ENCODE measurements around the gene RAB20. TPM values are rescaled to one million over a fixed set of nuclear protein-coding genes. Genes with fewer than 3 reads are reported as not detected.

RAB20 gene
- total and polyA plus RNA-seq, 9 of the 15 experiments (the other 6 are each of a cell fraction or from before 2014, with no cell fraction given), result 0.62 to 9.2 (median 5.4) TPM

- WGBS (ENCODE audit: insufficient coverage, low coverage, missing lambda C conversion rate), result 86% methylated on average over 6 of the region's 10 CpGs
- DNase-seq (ENCODE audit: extremely low read depth in 1 of 4, low spot score in 3 of 4), result no peak
- H3K9ac ChIP-seq (ENCODE audit: insufficient read depth in 1 of 2, low read depth in 2 of 2, low read length in 2 of 2), result peak overlapping the region in 1 of 2 experiments; percentile 36; a peak in 1 of 4 replicates
- TF ChIP-seq THRA (IDR thresholded peaks at IDR 0.05) (no peak), CBX3 (IDR thresholded peaks at IDR 0.05; ENCODE audit: borderline replicate concordance in 1 of 2, low read length in 2 of 2) (no peak), ZNF184 (CRISPR knock-in tag; IDR thresholded peaks at IDR 0.05) (no peak)
- H3K4me1 ChIP-seq (replicated peaks in 1 of 2; ENCODE audit: control insufficient read depth in 2 of 2, insufficient read depth in 2 of 2, low read length in 2 of 2), result peaks cover 63 to 64% of the 10 kb centered on the region in 2 experiments
- no peak overlapping the region; the same call in 1 of the 2 replicates for H3K4me2 ChIP-seq (ENCODE audit: insufficient read depth, low read length)
- POLR2A ChIA-PET, result no interaction called here
- H3K9me3 ChIP-seq (replicated peaks; ENCODE audit: control insufficient read depth, insufficient read depth, low read depth, low read length), result no peaks in the 10 kb centered on the region
- no peak overlapping the region for H3K4me3 ChIP-seq
- H3K79me2 ChIP-seq (ENCODE audit: control insufficient read depth, insufficient read depth, low read length), result no peaks in the 10 kb centered on the region; the same call in 2 of the 3 replicates
- in situ Hi-C loops (cut with MboI), result no loop called here
- no peak overlapping the region for H2AFZ ChIP-seq (ENCODE audit: low read depth, low read length)
- no peak overlapping the region; the same call in 2 of the 3 replicates for H3K27ac ChIP-seq (ENCODE audit: extremely low read depth, low read depth, low read length)
- CTCF ChIA-PET (ENCODE audit: low intra/inter-chr PET ratio), result no interaction called here
- no TSS peak for BruUV-seq (replicated peaks)
- FAIRE-seq, result no peak
- no peaks in the 10 kb centered on the region for H3K36me3 ChIP-seq (ENCODE audit: control insufficient read depth, insufficient read depth, low read length)
- ATAC-seq, result no peak
- no peaks in the 10 kb centered on the region for H4K20me1 ChIP-seq (replicated peaks; ENCODE audit: control insufficient read depth, insufficient read depth, low read length)
- H3K27me3 ChIP-seq (ENCODE audit: control insufficient read depth in 2 of 2, insufficient read depth in 2 of 2, low read length in 2 of 2), result no peaks in the 10 kb centered on the region
- intact Hi-C loops (cut with micrococcal nuclease), result loop anchor here (2.0 to 5.0 kb wide), 3 partner anchors 35 to 72 kb away; partner anchors contain the start of gene RAB20
- peaks cover 3% of the 10 kb centered on the region for H3K9me1 ChIP-seq (ENCODE audit: control insufficient read depth, insufficient read depth, low read length)
Measured at GRCh38 chr13:110505594-110505993, 55.9 kb downstream of the RAB20 start.
